Measurements from ENCODE around the gene DNAJC27.
"Not testable (repeated sequence)": the region's sequence is repeated elsewhere in the genome, so short reads cannot be mapped to it uniquely, and the experiment has no call there.

DNA sequence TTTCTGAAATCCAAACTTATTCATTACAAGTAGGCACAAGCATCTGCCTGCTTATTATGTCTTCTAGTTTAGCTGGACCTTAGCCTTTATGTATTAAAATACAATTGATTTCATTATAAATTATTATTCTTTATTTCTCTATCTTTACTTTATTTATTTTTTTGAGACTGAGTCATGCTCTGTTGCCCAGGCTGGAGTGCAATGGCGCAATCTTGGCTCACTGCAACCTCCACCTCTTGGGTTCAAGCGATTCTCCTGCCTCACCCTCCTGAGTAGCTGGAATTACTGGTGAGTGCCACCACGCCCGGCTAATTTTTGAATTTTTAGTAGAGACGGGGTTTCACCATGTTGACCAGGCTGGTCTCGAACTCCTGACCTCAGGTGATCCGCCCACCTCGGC lies 27.3 kb upstream of the DNAJC27 start:
- not testable (repeated sequence) for TF ChIP-seq JUN (CRISPR knock-in tag; IDR thresholded peaks at IDR 0.05); ZNF143 (CRISPR knock-in tag; IDR thresholded peaks at IDR 0.05); GABPB1 (CRISPR knock-in tag; IDR thresholded peaks at IDR 0.05); NFE2L2 (IDR thresholded peaks at IDR 0.05; ENCODE audit: low read length)
